ENCODE results near the gene PRKAR2A.

DNA sequence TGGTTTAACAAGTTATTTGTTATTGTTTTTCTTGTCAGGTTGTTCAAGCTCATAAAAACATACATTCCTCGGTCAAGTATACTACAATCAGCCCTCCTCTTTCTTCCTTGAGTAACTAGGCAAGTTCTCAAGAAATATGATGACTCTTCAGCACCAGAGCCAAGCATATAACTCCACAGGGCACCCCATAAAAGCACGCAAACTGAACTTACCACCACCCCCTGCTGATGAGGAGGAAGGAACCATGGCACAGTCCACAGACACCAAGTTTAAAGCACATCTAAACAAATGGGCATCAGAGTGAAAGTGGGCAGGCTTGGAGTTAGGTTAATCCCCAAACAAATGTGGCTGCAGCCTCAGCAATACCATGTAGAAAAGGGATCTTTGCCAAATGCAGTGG is 135.9 kb downstream of the PRKAR2A start:
- no peak for TF ChIP-seq KDM5A (IDR thresholded peaks at IDR 0.05)
- no peak for TF ChIP-seq POLR2A (IDR thresholded peaks at IDR 0.05; ENCODE audit: low read length)
- TF ChIP-seq, protein P1, sequence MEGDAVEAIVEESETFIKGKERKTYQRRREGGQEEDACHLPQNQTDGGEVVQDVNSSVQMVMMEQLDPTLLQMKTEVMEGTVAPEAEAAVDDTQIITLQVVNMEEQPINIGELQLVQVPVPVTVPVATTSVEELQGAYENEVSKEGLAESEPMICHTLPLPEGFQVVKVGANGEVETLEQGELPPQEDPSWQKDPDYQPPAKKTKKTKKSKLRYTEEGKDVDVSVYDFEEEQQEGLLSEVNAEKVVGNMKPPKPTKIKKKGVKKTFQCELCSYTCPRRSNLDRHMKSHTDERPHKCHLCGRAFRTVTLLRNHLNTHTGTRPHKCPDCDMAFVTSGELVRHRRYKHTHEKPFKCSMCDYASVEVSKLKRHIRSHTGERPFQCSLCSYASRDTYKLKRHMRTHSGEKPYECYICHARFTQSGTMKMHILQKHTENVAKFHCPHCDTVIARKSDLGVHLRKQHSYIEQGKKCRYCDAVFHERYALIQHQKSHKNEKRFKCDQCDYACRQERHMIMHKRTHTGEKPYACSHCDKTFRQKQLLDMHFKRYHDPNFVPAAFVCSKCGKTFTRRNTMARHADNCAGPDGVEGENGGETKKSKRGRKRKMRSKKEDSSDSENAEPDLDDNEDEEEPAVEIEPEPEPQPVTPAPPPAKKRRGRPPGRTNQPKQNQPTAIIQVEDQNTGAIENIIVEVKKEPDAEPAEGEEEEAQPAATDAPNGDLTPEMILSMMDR (IDR thresholded peaks at IDR 0.05) = no peak
- TF ChIP-seq ZNF302 (CRISPR knock-in tag; IDR thresholded peaks at IDR 0.05) = no peak
- TF ChIP-seq, protein P2, sequence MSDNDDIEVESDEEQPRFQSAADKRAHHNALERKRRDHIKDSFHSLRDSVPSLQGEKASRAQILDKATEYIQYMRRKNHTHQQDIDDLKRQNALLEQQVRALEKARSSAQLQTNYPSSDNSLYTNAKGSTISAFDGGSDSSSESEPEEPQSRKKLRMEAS (IDR thresholded peaks at IDR 0.05) = no peak
- TF ChIP-seq, protein P3, sequence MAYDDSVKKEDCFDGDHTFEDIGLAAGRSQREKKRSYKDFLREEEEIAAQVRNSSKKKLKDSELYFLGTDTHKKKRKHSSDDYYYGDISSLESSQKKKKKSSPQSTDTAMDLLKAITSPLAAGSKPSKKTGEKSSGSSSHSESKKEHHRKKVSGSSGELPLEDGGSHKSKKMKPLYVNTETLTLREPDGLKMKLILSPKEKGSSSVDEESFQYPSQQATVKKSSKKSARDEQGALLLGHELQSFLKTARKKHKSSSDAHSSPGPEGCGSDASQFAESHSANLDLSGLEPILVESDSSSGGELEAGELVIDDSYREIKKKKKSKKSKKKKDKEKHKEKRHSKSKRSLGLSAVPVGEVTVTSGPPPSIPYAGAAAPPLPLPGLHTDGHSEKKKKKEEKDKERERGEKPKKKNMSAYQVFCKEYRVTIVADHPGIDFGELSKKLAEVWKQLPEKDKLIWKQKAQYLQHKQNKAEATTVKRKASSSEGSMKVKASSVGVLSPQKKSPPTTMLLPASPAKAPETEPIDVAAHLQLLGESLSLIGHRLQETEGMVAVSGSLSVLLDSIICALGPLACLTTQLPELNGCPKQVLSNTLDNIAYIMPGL (CRISPR knock-in tag; IDR thresholded peaks at IDR 0.05; ENCODE audit: borderline replicate concordance) = no peak
- no peak for TF ChIP-seq HDAC2 (IDR thresholded peaks at IDR 0.05)
- no peak for TF ChIP-seq RAD21 (conservative IDR thresholded peaks at IDR 0.05 in 1 of 2, IDR thresholded peaks at IDR 0.05 in 1 of 2)
